Stimulated activated CD4-positive, alpha-beta T cell treated with anti-CD3 and anti-CD28 coated beads, Interleukin-15, amount 100 ng/mL, for 1 hour (primary cell): ENCODE data around the gene ENO1.
"Not testable (repeated sequence)": the region's sequence is repeated elsewhere in the genome, so short reads cannot be mapped to it uniquely, and the experiment has no call there.

Source experiments
- DNase-seq, 2 donors: peaks; one replicate each; pipeline ENCODE4 v3.0.0-alpha.2; 2020; ENCODE audit warnings: low read depth in 1 of 2, low spot score in 1 of 2

The ENO1 gene

DNA sequence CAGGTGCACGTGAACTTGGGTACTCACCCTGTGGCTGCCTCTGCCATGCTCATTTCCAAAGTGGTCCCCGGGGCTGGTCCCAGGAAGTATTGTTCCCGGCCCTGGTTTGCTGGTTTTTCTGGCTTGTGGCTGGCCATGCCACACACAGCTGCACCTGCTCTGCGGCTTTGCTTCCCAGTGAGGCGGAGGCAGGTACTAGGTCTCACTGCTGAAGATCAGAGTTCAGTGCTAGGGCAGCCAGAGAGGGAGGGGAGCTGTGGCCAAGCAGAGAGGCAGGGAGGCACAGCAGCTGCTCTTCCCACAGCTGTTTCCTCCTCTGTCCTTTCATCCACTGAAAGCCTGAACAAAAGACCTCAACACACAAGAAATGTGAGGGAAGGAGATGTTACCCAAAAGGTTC, 30.5 kb downstream of the ENO1 start:
- no peak for DNase-seq

DNA sequence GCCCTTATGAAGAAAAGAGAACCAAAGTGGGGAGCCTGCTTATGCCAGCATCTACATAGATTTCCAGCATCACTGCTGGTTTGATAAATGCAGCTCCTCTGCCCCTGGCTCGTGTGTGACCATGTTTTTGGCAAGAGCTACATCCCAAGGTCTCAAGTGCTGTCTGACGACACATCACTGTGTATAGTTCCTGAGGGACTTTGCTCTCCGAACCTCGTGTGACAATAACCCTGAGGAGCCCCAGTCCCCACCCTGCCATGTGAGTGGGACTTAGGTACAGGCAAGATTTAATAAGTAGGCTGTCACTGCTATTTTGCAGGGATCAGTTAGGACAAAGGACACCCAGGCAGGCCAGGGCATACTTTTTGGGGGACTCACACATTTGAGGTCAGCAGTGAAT, 32.2 kb downstream of the ENO1 start:
- DNase-seq: no peak

- no peak for DNase-seq
Measured at GRCh38 chr1:8845104-8846097, 33.1 kb downstream of the ENO1 start.

- no peak for DNase-seq
Measured at GRCh38 chr1:8844501-8845006, 33.9 kb downstream of the ENO1 start.

- DNase-seq: no peak
Measured at GRCh38 chr1:8841395-8841794, 37.1 kb downstream of the ENO1 start.

GRCh38 chr1:8839990-8840389, 38.5 kb downstream of the ENO1 start:
- no peak for DNase-seq

- DNase-seq: no peak
Measured at GRCh38 chr1:8835941-8836643, 42.4 kb downstream of the ENO1 start.

GRCh38 chr1:8831340-8831739, 47.1 kb downstream of the ENO1 start:
- no peak for DNase-seq

GRCh38 chr1:8830732-8831131, 47.8 kb downstream of the ENO1 start:
- not testable (repeated sequence) for DNase-seq

- no peak for DNase-seq
Measured at GRCh38 chr1:8825985-8826481, 52.5 kb downstream of the ENO1 start.

- DNase-seq: no peak
Measured at GRCh38 chr1:8823295-8823664, 55.2 kb downstream of the ENO1 start.

DNA sequence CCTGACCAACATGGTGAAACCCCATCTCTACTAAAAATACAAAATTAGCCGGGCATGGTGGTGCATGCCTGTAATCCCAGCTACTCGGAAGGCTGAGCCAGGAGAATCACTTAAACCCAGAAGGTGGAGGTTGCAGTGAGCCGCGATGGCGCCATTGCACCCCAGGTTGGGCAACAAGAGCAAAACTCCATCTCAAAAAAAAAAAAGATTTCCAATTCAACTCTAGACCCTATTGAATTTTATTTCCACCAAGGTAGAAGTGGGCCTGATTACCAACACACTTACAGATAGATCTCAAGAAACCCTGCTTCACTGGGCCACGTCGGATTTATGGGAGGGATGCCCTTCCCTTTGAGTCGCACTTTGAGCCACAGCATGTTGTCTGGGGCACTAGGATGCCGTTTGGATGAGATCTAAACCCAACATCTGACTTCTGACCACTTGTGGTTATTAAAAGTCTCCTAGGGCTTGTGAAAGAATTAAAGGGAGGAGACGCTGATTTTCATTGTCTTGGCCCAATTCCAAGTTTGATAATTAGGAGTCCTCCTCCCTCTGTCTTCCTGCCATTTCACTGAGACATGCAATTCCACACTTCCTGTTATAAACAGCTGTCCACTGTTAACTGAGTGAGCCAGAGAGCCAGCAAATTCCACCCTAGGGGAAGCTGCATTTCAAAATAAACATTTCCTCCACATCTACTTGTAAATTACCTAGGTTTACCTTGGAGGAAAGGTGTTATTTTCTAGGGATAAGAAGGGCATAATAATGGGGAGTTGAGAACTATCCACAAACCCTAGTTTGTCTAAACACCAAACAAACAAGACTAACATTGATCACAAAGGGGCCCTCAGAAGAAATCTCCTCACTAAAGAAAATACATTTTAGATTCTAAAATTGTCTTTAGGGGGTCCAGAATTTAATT, 55.9 kb downstream of the ENO1 start:
- no peak for DNase-seq

GRCh38 chr1:8821084-8821483, 57.4 kb downstream of the ENO1 start:
- DNase-seq: no peak

DNA sequence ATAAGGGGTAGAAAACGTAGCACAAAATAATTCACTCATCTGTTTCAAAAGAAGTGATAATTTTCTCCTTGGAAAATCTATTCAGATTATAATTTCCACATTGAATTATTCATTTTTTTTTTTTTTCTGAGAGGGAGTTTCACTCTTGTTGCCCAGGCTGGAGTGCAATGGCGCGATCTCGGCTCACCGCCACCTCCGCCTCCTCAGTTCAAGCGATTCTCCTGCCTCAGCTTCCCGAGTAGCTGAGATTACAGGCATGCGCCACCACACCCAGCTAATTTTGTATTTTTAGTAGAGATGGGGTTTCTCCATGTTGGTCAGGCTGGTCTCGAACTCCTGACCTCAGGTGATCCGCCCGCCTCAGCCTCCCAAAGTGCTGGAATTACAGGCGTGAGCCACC, 59.7 kb downstream of the ENO1 start:
- DNase-seq: not testable (repeated sequence)

- no peak for DNase-seq
Measured at GRCh38 chr1:8818325-8818775, 60.1 kb downstream of the ENO1 start.

GRCh38 chr1:8817412-8818324, 60.8 kb downstream of the ENO1 start, which contains the start of gene RERE:
RERE (minus strand) TSS chr1:8817640.
- DNase-seq: peak; percentile 96 to 97

DNA sequence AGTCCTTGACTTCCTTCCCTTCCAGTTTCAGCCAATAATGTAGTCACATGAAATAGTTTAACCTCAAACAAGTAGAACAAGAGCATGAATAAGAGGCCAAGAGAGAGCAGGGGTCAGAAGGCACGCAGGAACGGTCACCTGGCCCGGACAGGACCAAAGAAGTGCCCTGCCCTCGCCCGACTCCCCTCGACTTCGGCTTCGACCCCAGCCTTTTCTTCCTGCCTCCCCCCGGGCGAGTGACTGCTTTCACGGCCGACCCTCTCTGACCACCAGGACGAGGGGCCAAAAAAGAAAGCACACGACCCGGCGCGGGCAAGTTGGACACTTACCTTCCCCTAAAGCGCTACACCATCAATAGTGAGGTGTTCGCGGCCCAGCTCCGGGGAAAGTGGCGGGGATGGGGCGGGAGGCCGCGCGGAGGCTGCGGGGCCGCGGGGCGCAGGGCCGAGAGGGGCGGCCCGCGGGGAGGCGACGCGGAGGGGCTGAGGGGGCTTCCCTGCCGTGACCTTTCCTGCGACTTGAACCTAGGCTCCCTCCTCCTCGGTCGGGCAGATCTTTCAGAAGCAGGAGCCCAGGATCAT, 61.6 kb downstream of the ENO1 start:
- DNase-seq: peak in 1 of 2 donors; percentile 5

GRCh38 chr1:8816264-8816663, 62.2 kb downstream of the ENO1 start:
- no peak for DNase-seq

GRCh38 chr1:8815582-8816151, 62.8 kb downstream of the ENO1 start:
- no peak for DNase-seq
